GM10266 (cell line): ENCODE results near the gene C12orf57.
"Not testable (repeated sequence)": the region's sequence is repeated elsewhere in the genome, so short reads cannot be mapped to it uniquely, and the experiment has no call there.

ENCODE experiments used
- DNase-seq: peaks from one replicate; pipeline ENCODE4 v3.0.0; 2012; ENCODE audit errors: extremely low spot score
- CTCF ChIP-seq: IDR thresholded peaks from 2 replicates; pipeline ENCODE4 v1.5.1; 2012; ENCODE audit warnings: mild to moderate bottlenecking, low read depth; ENCODE audit not compliant: control insufficient read depth, insufficient read depth; ENCODE audit errors: missing control alignments

Gene C12orf57

GRCh38 chr12:6904280-6905276, 39.2 kb upstream of the C12orf57 start, which contains the start of gene LRRC23:
Gene LRRC23, plus strand, starts transcription at chr12:6904822. Its CDS starts 812 bp downstream, at chr12:6905634.
- DNase-seq, result peak; percentile 94
- no peak for TF ChIP-seq CTCF

GRCh38 chr12:6905414-6906040, 38.3 kb upstream of the C12orf57 start:
- DNase-seq, result no peak
- no peak for TF ChIP-seq CTCF

- not testable (repeated sequence) for DNase-seq
Measured at GRCh38 chr12:6908141-6908540, 35.7 kb upstream of the C12orf57 start.

- DNase-seq, result no peak
- TF ChIP-seq CTCF, result no peak
Measured at GRCh38 chr12:6909421-6910145, 34.2 kb upstream of the C12orf57 start.

GRCh38 chr12:6912164-6912935, 31.5 kb upstream of the C12orf57 start:
- no peak for TF ChIP-seq CTCF
- no peak for DNase-seq

GRCh38 chr12:6914246-6914946, 29.4 kb upstream of the C12orf57 start, which contains the start of gene ENO2:
Gene ENO2, plus strand, starts transcription at chr12:6914580. Its CDS starts 1,253 bp downstream, at chr12:6915833.
- DNase-seq, result peak; percentile 88
- no peak for TF ChIP-seq CTCF
